ENCODE results near the gene KLHL29. TPM values are rescaled to one million over a fixed set of nuclear protein-coding genes. Genes with fewer than 3 reads are reported as not detected.

KLHL29 gene
- total RNA-seq, 1 experiment from 2014 or later, result 12.2 TPM

- H3K9me3 ChIP-seq (ENCODE audit: low read depth, low read length, poor library complexity, severe bottlenecking), result no peaks in the 10 kb centered on the region
- intact Hi-C loops (cut with micrococcal nuclease; ENCODE audit: unreplicated experiment), result no loop called here
- H3K4me3 ChIP-seq (ENCODE audit: low read depth, low read length, poor library complexity, severe bottlenecking), result no peak overlapping the region
- peaks cover 22% of the 10 kb centered on the region for H3K4me1 ChIP-seq (ENCODE audit: insufficient read depth, low read length, poor library complexity, severe bottlenecking)
- BruUV-seq (replicated peaks), result no TSS peak
- no peak for DNase-seq (ENCODE audit: low spot score)
- ChIA-PET POLR2A (ENCODE audit: low non-redundant PET) (no interaction called here), CTCF (no interaction called here)
- TF ChIP-seq, protein P1, sequence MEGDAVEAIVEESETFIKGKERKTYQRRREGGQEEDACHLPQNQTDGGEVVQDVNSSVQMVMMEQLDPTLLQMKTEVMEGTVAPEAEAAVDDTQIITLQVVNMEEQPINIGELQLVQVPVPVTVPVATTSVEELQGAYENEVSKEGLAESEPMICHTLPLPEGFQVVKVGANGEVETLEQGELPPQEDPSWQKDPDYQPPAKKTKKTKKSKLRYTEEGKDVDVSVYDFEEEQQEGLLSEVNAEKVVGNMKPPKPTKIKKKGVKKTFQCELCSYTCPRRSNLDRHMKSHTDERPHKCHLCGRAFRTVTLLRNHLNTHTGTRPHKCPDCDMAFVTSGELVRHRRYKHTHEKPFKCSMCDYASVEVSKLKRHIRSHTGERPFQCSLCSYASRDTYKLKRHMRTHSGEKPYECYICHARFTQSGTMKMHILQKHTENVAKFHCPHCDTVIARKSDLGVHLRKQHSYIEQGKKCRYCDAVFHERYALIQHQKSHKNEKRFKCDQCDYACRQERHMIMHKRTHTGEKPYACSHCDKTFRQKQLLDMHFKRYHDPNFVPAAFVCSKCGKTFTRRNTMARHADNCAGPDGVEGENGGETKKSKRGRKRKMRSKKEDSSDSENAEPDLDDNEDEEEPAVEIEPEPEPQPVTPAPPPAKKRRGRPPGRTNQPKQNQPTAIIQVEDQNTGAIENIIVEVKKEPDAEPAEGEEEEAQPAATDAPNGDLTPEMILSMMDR (conservative IDR thresholded peaks at IDR 0.05; ENCODE audit: low read depth, low read length), result no peak
- TF ChIP-seq EZH2 (IDR thresholded peaks at IDR 0.05; ENCODE audit: borderline replicate concordance, low read depth, low read length, poor library complexity, severe bottlenecking), result no peak
- H3K36me3 ChIP-seq (ENCODE audit: insufficient read depth, low read length, poor library complexity, severe bottlenecking), result no peaks in the 10 kb centered on the region
- H3K27me3 ChIP-seq (replicated peaks; ENCODE audit: insufficient read depth, low read depth, low read length, poor library complexity), result no peaks in the 10 kb centered on the region
- H3K27ac ChIP-seq (ENCODE audit: low read depth, low read length, poor library complexity, severe bottlenecking), result no peak overlapping the region
These were observed 169.2 kb downstream of the KLHL29 start for GRCh38 chr2:23554054-23554697.

DNA sequence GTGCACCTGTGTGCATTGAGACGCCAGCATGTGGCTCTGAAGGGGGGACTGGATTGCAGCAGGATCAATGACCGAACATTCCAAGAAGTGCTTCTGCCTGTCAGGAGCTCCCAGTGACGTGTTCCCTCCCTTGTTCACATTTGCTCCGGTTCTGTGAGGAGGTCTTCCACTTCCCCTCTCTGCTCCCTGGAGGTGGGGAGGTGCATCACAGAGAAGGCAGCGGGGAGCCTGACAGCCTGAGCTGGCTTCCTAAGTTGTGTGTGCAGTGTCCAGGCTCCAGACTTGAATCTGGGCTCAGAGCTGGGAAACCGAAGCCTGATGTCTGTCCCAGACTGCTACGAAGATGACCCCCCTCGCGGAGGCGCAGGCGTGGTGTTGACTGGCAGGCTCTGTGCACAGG, 171.0 kb downstream of the KLHL29 start:
- ChIA-PET CTCF (no interaction called here), POLR2A (ENCODE audit: low non-redundant PET) (no interaction called here)
- TF ChIP-seq EZH2 (IDR thresholded peaks at IDR 0.05; ENCODE audit: borderline replicate concordance, low read depth, low read length, poor library complexity, severe bottlenecking), result no peak
- TF ChIP-seq, protein P1 (conservative IDR thresholded peaks at IDR 0.05; ENCODE audit: low read depth, low read length), result no peak
- no peak overlapping the region for H3K27ac ChIP-seq (ENCODE audit: low read depth, low read length, poor library complexity, severe bottlenecking)
- BruUV-seq (replicated peaks), result no TSS peak
- H3K4me3 ChIP-seq (ENCODE audit: low read depth, low read length, poor library complexity, severe bottlenecking), result no peak overlapping the region
- peaks cover 5% of the 10 kb centered on the region for H3K4me1 ChIP-seq (ENCODE audit: insufficient read depth, low read length, poor library complexity, severe bottlenecking)
- no peaks in the 10 kb centered on the region for H3K27me3 ChIP-seq (replicated peaks; ENCODE audit: insufficient read depth, low read depth, low read length, poor library complexity)
- intact Hi-C loops (cut with micrococcal nuclease; ENCODE audit: unreplicated experiment), result no loop called here
- no peaks in the 10 kb centered on the region for H3K9me3 ChIP-seq (ENCODE audit: low read depth, low read length, poor library complexity, severe bottlenecking)
- H3K36me3 ChIP-seq (ENCODE audit: insufficient read depth, low read length, poor library complexity, severe bottlenecking), result no peaks in the 10 kb centered on the region
- no peak for DNase-seq (ENCODE audit: low spot score)

GRCh38 chr2:23556929-23557328, 171.9 kb downstream of the KLHL29 start:
- ChIA-PET CTCF (no interaction called here), POLR2A (ENCODE audit: low non-redundant PET) (no interaction called here)
- Histone ChIP-seq H3K27me3 (replicated peaks; ENCODE audit: insufficient read depth, low read depth, low read length, poor library complexity) (no peaks in the 10 kb centered on the region), H3K36me3 (ENCODE audit: insufficient read depth, low read length, poor library complexity, severe bottlenecking) (no peaks in the 10 kb centered on the region), H3K4me1 (ENCODE audit: insufficient read depth, low read length, poor library complexity, severe bottlenecking) (no peaks in the 10 kb centered on the region), H3K27ac (ENCODE audit: low read depth, low read length, poor library complexity, severe bottlenecking) (no peak overlapping the region), H3K4me3 (ENCODE audit: low read depth, low read length, poor library complexity, severe bottlenecking) (no peak overlapping the region), H3K9me3 (ENCODE audit: low read depth, low read length, poor library complexity, severe bottlenecking) (no peaks in the 10 kb centered on the region)
- intact Hi-C loops (cut with micrococcal nuclease; ENCODE audit: unreplicated experiment), result no loop called here
- no peak for TF ChIP-seq EZH2 (IDR thresholded peaks at IDR 0.05; ENCODE audit: borderline replicate concordance, low read depth, low read length, poor library complexity, severe bottlenecking)
- TF ChIP-seq, protein P1 (conservative IDR thresholded peaks at IDR 0.05; ENCODE audit: low read depth, low read length), result no peak
- no TSS peak for BruUV-seq (replicated peaks)
- no peak for DNase-seq (ENCODE audit: low spot score)
